TTC549 (cell line): ENCODE results near the gene PER2.
"Not testable (repeated sequence)": the region's sequence is repeated elsewhere in the genome, so short reads cannot be mapped to it uniquely, and the experiment has no call there.

ENCODE experiments used
- FAIRE-seq: peaks from 2 replicates; lab custom pipeline; 2012; peaks lifted over from hg19 to GRCh38; lab: Jason Lieb, UNC

Gene PER2

DNA sequence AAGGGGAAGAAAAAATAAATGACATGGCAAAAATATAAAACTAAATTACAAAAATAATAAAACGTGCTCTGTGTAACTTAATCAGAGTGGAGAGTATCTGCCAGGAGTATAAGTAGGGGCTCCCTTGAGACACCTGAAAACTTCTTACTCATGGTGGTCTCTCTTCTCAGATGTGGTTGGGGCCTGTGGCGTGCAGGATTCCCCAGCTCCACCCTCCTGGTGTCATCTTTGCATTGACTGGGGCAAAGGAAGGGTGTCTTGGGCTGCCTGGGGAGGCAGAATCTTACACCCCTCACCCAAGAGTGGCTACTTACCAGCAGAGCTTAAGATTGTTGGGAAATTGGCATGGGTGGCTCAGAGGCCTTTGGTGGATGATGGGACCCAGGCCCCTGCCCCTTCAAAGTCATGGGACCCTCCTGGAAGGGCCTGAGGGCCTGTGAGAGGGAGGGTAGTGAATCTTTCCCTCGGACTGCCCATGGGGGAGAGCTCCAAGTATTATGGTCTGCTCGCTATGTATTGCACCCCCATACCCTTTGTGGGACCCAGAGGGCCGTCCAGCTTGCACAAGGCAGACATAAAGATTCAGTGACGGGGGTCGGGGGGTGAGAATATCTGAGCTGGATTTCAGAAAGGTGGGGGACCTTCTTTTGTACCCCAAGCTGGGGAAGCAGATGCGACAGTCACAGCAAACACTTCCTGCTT, 25.0 kb upstream of the PER2 start:
- no peak for FAIRE-seq

DNA sequence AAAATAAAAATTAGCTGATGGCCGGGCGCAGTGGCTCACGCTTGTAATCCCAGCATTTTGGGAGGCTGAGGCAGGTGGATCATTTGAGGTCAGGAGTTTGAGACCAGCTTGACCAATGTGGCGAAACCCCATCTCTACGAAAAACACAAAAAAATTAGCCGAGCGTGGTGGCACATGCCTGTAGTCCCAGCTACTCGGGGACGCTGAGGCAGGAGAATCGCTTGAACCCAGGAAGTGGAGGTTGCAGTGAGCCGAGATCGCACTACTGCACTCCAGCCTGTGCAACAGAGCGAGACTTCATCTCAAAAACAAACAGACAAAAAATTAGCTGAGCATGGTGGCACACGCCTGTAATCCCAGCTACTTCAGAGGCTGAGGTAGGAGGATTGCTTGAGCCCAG, 22.3 kb upstream of the PER2 start:
- FAIRE-seq: not testable (repeated sequence)

DNA sequence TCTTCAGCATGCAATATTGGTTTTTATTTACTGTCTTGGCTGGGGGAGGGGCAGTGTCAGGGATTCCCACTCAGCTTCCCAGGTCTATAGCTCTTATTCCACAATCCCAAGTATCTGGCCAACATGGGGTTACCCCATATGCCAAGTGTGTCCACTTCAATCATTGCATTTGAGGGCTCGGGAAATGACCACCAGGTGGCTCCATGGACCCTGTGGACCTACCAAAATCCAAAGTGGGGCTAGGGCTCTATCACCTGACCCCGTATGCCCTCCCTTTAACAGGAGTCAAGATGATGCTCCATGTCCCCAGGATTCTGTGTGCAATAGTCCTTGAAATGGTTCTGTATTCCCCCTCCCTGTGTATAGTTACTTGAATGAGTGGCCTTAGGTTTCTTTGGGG, 19.8 kb upstream of the PER2 start:
- FAIRE-seq: no peak

DNA sequence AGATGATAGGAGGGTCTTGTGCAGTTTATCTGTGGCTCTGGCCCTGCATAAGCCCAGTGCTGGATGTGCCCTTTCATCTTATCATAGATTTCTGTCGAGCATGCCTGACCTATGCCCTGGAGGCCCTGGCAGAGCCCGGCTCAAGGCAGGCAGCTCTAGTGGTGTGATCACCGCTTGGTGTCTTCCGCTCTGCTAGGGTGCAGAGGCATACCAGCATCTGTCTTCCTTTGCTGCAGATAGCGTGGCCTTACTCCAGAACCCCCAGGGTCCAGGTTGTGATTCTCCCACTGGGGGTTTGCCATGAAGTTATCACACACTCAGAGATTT, 18.2 kb upstream of the PER2 start:
- FAIRE-seq: no peak

DNA sequence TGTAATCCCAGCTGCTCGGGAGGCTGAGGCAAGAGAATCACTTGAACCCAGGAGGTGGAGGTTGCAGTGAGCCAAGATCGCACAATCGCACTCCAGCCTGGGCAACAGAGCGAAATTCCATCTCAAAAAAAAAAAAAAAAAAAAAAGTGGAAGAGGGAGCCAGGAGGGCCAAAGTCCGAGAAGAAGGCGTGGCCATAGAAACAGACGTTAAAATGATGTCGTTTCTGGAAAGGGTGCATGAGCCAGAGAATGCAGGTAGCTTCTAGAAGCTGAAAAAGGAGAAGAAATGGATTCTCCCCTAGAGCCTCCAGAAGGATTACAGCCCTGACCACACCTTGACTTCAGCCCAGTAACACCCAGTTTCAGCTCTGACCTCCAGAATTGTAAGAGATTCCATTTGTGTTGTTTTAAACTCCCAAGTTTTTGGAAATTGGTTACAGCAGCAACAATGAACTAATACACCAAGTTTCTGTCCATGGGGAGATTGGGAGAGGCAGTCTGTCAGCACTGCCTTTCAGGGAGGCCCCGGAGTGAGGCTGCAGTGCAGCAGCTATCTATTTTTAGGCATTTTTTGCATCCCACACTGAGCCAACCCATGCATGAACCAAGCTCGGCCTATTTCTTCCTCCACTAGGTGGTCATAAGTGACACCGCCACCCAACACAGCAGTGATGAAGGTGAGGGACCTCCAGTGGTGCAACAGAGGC, 17.7 kb upstream of the PER2 start:
- no peak for FAIRE-seq

DNA sequence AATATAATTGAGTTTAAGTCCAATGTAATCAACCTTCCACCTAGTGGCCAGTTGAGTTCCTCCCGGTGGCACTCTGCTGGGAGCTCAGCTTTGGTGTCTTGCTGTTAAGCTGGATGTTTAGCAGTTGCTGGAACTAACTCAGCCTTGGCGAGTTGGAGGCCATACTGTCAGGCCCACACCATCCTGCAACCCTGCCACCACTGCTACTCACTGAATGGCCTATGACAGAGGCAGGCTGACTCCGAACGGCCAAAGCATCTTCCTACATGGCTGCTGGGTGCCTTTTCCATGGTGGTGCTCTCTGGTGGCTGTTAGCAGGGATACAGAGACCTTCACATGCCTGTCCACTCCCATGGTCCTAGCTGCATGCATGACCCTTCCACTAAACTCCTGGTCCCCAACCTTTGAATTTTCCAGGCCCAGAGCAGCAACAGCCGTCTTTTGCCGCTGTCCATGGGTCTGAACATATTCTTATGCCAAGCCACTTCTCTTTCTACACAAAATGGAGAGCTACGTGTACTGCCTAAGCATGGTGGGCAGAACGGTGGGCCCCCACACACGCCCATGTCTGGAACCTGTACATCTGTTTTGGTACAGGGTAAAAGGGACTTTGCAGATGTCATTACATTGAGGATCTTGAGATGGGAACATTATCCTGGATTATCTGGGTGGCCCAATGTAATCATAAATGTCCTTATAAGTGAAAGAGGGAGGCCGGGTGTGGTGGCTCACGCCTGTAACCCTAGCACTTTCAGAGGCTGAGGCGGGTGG, 16.9 kb upstream of the PER2 start:
- no peak for FAIRE-seq

DNA sequence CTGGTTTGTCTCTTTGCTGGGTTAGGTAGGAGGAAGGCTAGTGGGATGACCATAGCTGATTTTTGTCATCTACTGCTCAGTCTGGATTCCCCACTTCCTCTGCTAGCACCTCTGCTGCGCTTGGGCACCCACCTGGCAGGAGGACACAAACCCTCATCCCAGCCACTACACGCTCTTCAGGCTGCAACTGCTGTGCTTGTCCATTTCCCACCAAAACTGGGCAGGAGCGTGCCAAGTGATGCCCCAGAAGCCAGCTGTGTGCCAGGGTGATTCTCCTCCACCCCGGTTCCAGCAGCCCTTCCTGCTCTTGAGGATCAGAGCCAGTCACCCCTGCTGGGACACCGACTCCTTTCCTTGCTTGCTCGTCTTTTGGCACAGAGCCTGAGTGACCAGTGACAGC, 15.7 kb upstream of the PER2 start:
- FAIRE-seq: no peak

DNA sequence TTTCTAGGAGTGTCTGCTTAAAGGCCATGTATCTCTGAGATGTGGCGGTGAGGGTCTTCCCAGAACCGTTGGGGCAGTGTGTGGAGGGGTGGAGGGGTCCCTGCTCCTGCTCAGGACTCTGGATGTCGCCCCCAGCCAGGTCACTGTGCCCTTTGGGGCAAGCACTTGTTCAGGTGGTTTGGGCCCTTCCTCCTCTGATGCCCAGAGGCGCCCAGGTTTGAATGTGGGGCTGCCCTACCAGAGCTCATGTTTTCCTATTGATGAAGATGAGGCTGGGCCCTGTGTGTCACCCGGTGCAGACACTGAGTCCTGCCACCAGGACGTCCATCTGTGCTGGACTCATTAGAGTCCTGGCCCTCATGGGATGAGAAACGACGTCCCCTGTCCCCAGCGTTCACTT, 14.3 kb upstream of the PER2 start:
- no peak for FAIRE-seq

DNA sequence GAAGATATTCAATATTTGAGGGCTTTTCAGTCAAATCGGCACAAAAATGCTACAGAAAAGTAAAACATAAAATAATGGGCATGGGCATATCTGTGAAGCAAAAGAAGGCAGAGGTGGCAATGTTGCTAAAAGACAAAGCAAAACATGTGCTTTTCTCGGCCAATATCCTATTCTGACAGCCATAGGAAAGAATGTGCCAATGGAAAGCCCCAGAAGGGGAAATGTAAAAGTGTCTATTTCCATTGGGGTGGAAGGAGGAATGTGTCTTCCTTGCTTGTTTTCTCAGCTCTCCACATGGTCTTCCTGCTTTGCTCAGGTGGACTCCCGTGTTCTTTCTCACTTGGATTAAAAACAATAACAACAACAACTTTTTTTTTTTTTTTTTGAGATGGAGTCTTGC, 13.7 kb upstream of the PER2 start:
- FAIRE-seq: no peak

DNA sequence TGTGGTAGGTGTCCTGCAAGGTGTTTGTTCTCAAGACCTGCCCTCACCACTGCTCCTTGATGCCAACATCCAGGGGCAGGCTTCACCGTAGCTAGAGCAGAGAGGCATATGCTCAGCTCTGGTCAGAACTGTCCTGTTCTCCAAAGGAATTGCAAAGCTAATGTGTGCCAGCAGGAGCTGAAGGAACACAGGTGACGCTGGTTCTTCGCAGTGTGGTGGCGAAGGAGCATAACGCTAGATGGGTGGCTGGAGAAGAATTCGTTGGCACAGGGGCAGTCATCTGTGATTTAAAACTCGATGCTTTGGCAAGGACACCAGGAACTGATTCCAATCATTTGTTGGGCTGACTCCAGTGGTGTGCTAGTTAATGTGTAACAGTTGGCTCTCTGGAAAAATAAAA, 11.4 kb upstream of the PER2 start:
- no peak for FAIRE-seq

DNA sequence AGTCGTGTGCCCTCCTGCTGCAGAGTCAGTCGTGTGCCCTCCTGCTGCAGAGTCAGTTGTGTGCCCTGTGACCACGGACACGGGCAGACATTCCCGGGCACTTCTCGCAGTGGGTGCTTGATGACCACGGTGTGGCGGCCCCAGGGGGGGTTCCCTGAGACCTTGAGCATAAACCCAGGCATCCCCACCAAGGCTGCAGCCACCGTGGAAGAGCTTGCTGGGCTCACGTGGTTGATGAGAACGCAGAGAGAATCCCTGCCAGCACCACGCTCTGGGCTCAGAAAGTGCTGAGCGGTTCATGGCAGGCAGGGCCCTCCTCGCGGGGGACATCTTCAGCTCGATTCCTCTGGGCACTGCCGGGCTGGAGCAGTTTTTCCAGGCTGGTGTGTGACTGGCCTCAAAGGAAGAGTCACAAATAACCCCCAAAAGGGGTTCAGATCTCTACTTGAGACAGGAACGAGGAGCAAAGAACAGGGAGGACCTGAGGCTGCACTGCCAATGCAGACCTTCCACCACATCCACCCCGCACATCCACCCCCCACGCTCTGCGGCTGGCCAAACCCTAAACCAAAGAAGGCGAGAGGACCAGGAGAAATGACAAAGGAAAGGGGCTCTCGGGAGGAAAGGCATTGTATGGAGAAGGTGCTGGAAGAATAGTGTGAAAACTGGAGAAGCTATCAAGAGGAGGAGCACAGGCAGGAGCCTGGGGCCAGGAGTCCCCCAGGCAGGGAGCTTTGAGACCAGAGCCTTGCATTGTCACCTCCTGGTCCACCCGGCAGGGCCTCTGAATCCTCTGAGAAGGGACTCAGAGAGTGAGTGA, 8.4 kb upstream of the PER2 start:
- no peak for FAIRE-seq

DNA sequence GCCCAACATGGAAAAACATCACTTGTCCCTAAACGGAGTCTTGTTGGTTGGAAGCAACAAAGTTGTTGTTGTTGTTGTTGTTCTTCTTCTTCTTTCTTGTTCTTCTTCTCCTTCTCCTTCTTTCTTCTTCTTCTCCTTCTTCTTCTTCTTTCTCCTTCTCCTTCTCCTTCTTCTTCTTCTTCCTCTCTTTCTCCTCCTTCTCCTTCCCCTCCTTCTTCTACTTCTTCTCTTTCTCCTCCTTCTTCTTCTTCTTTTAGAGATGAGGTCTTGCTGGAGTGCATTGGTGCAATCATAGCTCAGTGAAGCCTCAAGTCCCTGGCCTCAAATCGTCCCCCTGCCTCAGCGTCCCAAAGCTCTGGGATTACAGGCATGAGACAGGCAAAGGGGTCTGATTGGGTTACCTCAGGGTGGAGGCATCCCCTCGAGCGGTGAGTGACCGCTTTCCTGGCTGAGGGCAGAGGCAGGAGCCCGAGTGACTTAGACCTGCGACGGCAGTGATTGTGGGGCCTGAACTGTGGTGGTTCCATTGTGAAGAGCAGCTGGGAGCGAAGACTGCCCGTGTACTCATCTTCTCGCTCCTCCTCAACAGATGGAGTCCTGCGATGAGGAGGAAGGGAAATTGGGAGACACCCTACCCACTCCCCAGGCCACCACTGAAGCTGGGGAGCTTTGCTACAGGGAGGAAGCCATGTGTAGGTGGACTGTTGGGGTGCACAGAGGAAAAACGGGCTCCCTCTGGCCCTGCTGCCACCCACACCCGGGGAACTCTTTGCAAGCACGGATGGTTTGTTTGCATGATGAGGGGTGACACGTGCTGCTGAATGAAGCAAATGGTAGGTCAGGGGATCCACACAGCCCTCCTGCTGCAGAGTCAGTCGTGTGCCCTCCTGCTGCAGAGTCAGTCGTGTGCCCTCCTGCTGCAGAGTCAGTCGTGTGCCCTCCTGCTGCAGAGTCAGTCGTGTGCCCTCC, 7.0 kb upstream of the PER2 start:
- no peak for FAIRE-seq

DNA sequence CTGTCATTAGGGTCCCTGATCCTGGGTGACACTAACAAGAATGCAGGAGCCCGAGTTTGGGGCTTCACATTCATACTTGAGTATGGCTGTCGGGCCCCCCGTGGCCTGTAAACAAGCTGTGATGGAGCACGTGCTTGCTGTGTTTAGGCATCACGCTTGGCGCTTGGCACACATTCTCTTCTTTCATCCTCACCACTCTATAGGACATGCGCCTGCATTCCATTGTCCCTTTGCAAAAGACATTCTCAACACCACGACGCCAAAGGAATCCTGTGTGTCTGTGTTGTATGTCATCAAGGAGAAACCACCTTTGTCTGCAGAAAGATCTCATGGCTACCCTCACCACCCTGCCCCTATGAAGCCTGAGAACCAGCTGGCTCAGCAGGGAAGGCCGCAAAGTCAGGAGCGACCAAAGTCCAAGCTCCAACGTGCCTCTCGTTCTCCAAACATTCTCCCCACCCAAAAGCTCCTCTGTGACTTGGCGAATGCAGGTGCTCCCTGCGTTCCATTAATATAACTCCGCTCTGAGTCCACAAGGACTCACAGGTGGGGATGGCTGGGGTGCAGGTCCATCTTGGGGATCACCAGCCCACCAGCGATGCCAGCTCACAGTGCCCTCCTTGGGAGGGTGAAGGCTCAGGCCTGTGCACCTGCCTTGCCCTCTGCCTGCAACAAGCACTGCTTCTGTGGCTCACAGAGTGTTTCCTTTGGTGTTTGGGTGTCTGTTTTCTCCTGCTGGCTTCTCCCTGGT, 6.2 kb upstream of the PER2 start:
- FAIRE-seq: no peak

DNA sequence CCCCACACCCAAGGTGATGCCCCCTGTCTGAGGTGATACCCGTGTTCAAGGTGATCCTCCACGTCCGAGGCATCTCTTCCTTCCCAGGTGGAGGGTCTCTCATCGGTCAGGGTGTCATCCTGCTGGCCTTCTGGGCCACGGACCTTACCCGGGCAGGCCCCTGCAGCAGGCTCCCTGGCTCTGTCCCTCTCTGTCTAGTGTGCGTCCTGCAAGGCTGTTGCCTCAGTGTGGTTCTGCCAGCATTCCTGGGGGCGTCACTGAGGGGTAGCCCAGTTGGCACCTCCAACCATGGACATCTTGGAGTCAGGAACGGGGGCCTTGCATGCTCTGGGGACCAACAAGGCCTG, 5.6 kb upstream of the PER2 start:
- FAIRE-seq: no peak

DNA sequence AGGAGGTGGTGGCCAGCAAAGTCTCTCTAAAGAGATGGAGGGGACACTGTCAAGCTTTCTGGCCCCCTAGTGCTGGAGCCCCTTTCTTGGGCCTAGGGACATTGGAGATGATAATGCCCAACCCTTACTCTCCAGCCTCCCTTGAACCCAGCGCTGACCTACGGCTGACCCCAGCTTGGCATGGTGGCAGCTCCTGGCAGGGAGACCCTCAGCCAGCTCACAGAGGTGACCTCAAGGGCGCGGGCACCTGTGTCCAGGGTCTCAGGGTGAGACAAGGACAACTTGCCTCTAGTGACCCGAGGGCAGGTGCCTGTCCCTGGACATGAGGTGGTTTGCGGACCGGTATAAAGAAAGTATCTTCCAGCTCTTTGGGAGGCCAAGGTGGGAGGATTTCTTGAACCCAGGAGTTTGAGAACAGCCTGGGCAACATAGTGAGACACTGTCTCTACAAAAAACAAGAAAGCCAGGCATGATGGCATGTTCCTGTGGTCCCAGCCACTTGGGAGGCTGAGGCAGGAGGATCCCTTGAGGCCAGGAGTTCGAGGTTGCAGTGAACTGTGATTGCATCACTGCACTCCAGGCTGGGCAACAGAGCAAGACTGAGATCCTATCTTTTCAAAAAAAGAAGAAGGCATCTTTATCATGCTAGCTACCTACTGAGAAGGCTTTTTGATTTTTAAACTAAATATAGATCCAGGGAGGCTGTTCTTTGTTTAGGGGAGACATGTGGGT, 3.3 kb upstream of the PER2 start:
- FAIRE-seq: no peak

DNA sequence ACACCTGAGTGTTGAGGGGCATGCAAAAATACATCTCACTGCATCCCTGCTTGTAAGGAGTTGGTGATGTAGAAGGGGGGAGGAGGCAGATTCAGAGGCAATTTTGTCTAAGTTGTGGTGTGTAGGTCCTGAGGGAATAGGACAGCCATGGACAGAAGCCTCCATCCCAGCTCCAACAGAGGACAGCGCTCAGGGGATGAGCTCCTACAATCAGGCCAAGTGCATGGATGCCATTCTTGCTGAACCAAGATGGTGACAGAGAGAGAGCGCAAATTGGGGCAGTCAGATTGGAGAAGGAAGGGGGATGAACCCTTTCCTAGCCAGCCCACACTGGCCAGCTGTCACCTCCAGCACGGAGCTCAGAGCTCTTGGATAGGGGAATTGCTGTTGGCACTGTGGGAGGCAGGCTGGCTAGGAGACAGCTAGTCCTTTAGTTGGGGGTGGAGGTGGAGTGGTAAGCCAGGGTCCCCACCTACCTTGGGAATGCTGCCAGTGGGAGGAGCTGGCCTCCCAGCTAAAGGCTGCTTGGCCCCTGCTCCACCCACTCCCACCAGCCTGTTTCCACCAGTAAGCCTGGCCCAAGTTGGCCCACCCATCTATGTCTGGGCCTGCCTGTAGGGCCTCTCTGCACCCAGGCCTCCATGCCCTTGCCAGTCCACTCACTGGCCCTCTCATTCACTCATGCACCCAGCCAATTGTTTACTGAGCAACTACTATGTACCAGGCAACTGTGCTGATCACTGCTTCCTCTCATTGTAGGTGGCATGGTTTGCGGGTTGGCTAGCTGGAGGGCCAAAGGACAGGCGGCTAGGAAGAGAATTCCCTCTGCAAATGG, 2.5 kb upstream of the PER2 start:
- no peak for FAIRE-seq

DNA sequence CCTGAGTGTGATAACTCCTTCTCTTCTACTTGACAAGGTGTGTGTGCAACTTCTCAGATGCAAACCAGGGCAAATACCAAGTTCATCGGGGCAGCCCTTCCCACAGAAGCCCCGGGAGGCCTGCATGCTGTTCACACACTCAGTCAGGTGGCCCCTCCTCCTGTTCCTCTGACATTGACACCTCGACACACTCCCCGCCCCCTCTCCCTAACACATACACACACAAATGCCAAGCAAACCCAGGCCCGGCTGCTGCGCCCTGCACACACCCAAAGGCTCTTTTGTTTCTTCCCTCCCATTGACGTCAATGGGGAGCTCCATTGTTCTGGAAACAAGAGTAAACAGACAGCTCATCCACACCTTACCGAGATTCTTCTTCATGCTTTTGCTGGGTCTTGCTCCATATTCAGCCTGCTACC, 1.7 kb upstream of the PER2 start:
- FAIRE-seq: no peak

DNA sequence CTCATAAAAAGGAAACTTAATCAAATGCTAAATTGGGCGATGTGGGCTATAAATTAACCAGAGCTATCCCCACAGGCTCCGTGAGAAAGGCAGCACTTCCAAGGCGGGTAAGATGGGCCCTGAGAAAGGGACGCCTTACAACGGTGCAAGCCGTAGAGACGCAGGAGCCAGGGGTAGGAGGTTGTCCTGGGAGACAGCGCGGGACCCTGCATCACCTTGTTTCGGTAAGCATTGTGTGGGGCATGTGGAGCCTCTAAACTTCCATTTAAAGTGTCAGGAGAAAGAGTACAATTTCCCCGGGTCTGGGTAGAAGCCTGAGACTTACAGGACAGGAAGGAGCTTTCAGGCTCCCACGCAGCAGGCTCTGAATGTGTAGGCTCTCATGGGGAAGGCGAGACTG, 1.2 kb upstream of the PER2 start:
- no peak for FAIRE-seq
